ENCODE measurements around the gene TRIM61. TPM values are rescaled to one million over a fixed set of nuclear protein-coding genes. Genes with fewer than 3 reads are reported as not detected.
"Not testable (repeated sequence)": the region's sequence is repeated elsewhere in the genome, so short reads cannot be mapped to it uniquely, and the experiment has no call there.

The TRIM61 gene
- total and polyA plus RNA-seq, 2 experiments from 2014 or later = 0.18 TPM; not detected in 1

DNA sequence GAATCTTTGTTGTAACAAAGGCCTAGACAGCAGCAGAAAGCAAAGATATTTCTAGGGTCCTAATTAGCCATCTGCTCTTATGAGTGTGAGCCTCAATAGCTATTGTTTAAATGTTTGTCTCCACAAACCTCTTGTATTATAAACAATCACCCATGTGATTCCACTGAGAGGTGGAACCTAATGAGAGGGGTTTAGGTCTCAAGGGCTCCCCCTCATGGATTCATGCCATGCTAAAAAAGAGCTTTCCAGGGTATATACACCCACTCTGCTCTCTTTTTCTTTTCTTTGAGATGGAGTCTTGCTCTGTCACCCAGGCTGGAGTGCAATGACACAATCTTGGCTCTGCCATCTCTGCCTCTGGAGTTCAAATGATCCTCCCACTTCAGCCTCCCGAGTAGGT lies 42.1 kb downstream of the TRIM61 start:
- no peaks in the 10 kb centered on the region for H3F3A ChIP-seq (ENCODE audit: insufficient read depth)
- no peak for DNase-seq
- no peaks in the 10 kb centered on the region for H3K9me3 ChIP-seq (ENCODE audit: low read depth)
- no peak overlapping the region for H3K9ac ChIP-seq
- H3K4me3 ChIP-seq = no peak overlapping the region
- no peak overlapping the region for H2AFZ ChIP-seq
- in situ Hi-C loops (cut with MboI) = no loop called here
- no peaks in the 10 kb centered on the region for H4K20me1 ChIP-seq (ENCODE audit: insufficient read depth)
- H3K27ac ChIP-seq = no peak overlapping the region
- no peak overlapping the region for H3K4me2 ChIP-seq (ENCODE audit: unreplicated experiment)
- H3K4me1 ChIP-seq (ENCODE audit: insufficient read depth) = peaks cover 10% of the 10 kb centered on the region
- H3K36me3 ChIP-seq (ENCODE audit: low read depth) = no peaks in the 10 kb centered on the region
- no peaks in the 10 kb centered on the region for H3K27me3 ChIP-seq (replicated peaks; ENCODE audit: insufficient read depth)
- H3K79me2 ChIP-seq (ENCODE audit: insufficient read depth) = no peaks in the 10 kb centered on the region
- no peaks in the 10 kb centered on the region for H3K9me2 ChIP-seq (ENCODE audit: insufficient read depth)
- 13 to 24% methylated on average over 1 of the region's 1 CpG for WGBS, 2 experiments (ENCODE audit: low coverage in 1 of 2, low lambda C conversion rate in 2 of 2, missing lambda C conversion rate in 2 of 2)
- no peak for TF ChIP-seq EZH2phosphoT487 (IDR thresholded peaks at IDR 0.05; ENCODE audit: insufficient read depth, low read depth)

DNA sequence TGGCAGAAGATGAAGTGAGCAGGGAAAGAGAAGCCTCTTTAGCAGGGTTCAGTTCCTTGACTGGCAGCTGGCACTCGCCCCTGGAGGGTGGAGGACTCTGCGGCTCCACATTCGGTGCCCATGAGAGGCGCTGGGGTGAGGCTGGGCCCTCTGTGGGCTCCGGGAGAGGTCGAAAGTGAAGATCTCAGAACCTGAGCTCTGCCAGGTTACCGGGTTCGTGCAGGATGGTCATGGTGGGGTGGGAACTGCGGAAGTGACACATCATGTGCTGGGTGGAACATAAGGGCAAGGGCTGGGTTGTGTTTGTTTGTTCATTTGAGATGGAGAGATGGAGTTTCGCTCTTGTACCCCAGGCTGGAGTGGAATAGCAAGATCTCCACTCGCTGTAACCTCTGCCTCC lies 44.2 kb downstream of the TRIM61 start:
- Histone ChIP-seq H4K20me1 (ENCODE audit: insufficient read depth) (no peaks in the 10 kb centered on the region), H3K9ac (no peak overlapping the region), H3K9me2 (ENCODE audit: insufficient read depth) (no peaks in the 10 kb centered on the region), H3K36me3 (ENCODE audit: low read depth) (no peaks in the 10 kb centered on the region), H3K79me2 (ENCODE audit: insufficient read depth) (no peaks in the 10 kb centered on the region), H3K4me1 (ENCODE audit: insufficient read depth) (peaks cover 10% of the 10 kb centered on the region), H3F3A (ENCODE audit: insufficient read depth) (no peaks in the 10 kb centered on the region), H2AFZ (no peak overlapping the region), H3K9me3 (ENCODE audit: low read depth) (no peaks in the 10 kb centered on the region), H3K4me3 (no peak overlapping the region), H3K27ac (no peak overlapping the region), H3K27me3 (replicated peaks; ENCODE audit: insufficient read depth) (no peaks in the 10 kb centered on the region), H3K4me2 (ENCODE audit: unreplicated experiment) (no peak overlapping the region)
- DNase-seq = no peak
- TF ChIP-seq EZH2 (IDR thresholded peaks at IDR 0.05; ENCODE audit: insufficient read depth, poor library complexity, severe bottlenecking) (no peak), EZH2phosphoT487 (IDR thresholded peaks at IDR 0.05; ENCODE audit: insufficient read depth, low read depth) (no peak)
- 92 to 94% methylated on average over 11 of the region's 11 CpGs for WGBS, 2 experiments (ENCODE audit: low coverage in 1 of 2, low lambda C conversion rate in 2 of 2, missing lambda C conversion rate in 2 of 2)
- in situ Hi-C loops (cut with MboI) = no loop called here

DNA sequence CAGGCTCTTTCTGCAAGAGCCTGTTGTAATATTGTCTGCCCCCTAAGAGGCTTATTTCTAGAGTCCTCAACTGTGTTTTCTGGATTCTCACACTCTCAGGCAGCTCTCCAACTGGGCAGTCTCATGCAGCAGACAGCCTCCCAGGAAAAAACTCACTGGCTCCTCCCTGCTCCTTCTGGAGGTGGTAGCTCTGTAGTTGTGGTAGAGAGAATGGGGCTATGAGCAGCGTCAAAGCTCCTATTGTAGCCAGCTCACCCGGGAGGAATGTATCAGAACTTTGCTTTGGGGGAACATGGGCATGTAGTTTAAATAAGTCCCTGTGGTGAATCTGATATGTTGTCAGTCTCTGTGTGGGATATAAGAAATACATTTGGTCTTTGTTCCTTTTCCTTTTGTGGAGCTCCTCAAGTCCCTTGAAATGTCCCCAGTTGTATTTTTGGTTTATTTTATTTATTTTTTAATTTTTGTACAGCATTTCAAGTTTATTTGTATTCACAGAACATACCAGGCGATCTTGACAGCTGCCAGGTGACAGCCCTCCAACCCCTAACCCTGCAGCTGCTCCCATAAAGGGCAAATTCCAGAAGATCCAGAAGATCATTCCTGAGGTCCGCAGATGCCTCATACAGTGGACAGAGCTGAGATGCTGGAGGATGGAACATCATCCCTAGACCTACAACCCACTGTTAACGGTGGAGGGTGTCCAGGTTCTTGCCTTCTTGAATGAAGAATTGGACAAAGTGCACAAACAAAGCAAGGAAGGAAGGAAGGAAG lies 45.7 kb downstream of the TRIM61 start:
- H3K79me2 ChIP-seq (ENCODE audit: insufficient read depth) = no peaks in the 10 kb centered on the region
- DNase-seq = peak; percentile 72
- H3F3A ChIP-seq (ENCODE audit: insufficient read depth) = 0 out of 2 replicates have a peak, but pooled peaks cover 2% of the 10 kb centered on the region
- no peaks in the 10 kb centered on the region for H3K36me3 ChIP-seq (ENCODE audit: low read depth)
- H2AFZ ChIP-seq = peak overlapping the region; percentile 56
- no peaks in the 10 kb centered on the region for H3K27me3 ChIP-seq (replicated peaks; ENCODE audit: insufficient read depth)
- H3K4me3 ChIP-seq = no peak overlapping the region
- H3K4me1 ChIP-seq (ENCODE audit: insufficient read depth) = peaks cover 18% of the 10 kb centered on the region
- in situ Hi-C loops (cut with MboI) = no loop called here
- no peaks in the 10 kb centered on the region for H3K9me2 ChIP-seq (ENCODE audit: insufficient read depth)
- H3K4me2 ChIP-seq (ENCODE audit: unreplicated experiment) = no peak overlapping the region
- H3K27ac ChIP-seq = no peak overlapping the region
- no peaks in the 10 kb centered on the region for H4K20me1 ChIP-seq (ENCODE audit: insufficient read depth)
- 54 to 58% methylated on average over 5 of the region's 5 CpGs for WGBS, 2 experiments (ENCODE audit: low coverage in 1 of 2, low lambda C conversion rate in 2 of 2, missing lambda C conversion rate in 2 of 2)
- no peak for TF ChIP-seq EZH2phosphoT487 (IDR thresholded peaks at IDR 0.05; ENCODE audit: insufficient read depth, low read depth)
- no peak overlapping the region for H3K9ac ChIP-seq
- no peaks in the 10 kb centered on the region for H3K9me3 ChIP-seq (ENCODE audit: low read depth)

DNA sequence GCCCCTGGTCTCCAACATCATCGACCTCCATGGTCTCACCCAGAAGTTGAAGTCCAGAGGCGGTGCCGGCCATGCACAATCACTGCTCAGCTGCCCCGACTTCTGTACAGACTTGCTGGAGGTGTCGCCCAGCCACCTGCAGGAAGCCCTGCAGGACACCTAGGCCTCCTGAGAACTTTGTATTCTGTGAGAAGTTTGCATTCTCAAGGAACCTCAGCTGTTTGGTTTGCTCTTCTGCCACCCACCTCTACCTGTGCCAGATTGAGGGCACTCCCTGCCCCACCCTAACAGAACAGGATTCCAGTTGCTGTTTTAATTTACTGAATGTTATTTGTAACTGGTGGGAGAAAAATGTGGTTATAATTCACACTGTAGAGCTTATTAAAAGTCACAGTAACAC lies 46.8 kb downstream of the TRIM61 start:
- H3K36me3 ChIP-seq (ENCODE audit: low read depth) = no peaks in the 10 kb centered on the region
- no peak for DNase-seq
- H3K27ac ChIP-seq = no peak overlapping the region
- in situ Hi-C loops (cut with MboI) = no loop called here
- no peak overlapping the region for H3K9ac ChIP-seq
- H4K20me1 ChIP-seq (ENCODE audit: insufficient read depth) = no peaks in the 10 kb centered on the region
- H3K4me1 ChIP-seq (ENCODE audit: insufficient read depth) = peaks cover 28% of the 10 kb centered on the region
- 85 to 89% methylated on average over 5 of the region's 5 CpGs for WGBS, 2 experiments (ENCODE audit: low coverage in 1 of 2, low lambda C conversion rate in 2 of 2, missing lambda C conversion rate in 2 of 2)
- no peaks in the 10 kb centered on the region for H3K79me2 ChIP-seq (ENCODE audit: insufficient read depth)
- H3K9me2 ChIP-seq (ENCODE audit: insufficient read depth) = no peaks in the 10 kb centered on the region
- H3K4me2 ChIP-seq (ENCODE audit: unreplicated experiment) = no peak overlapping the region
- no peak overlapping the region for H3K4me3 ChIP-seq
- no peak for TF ChIP-seq EZH2 (IDR thresholded peaks at IDR 0.05; ENCODE audit: insufficient read depth, poor library complexity, severe bottlenecking)
- TF ChIP-seq EZH2phosphoT487 (IDR thresholded peaks at IDR 0.05; ENCODE audit: insufficient read depth, low read depth) = no peak
- peaks cover 11% of the 10 kb centered on the region for H3F3A ChIP-seq (ENCODE audit: insufficient read depth)
- no peak overlapping the region for H2AFZ ChIP-seq
- no peaks in the 10 kb centered on the region for H3K27me3 ChIP-seq (replicated peaks; ENCODE audit: insufficient read depth)
- H3K9me3 ChIP-seq (ENCODE audit: low read depth) = no peaks in the 10 kb centered on the region

DNA sequence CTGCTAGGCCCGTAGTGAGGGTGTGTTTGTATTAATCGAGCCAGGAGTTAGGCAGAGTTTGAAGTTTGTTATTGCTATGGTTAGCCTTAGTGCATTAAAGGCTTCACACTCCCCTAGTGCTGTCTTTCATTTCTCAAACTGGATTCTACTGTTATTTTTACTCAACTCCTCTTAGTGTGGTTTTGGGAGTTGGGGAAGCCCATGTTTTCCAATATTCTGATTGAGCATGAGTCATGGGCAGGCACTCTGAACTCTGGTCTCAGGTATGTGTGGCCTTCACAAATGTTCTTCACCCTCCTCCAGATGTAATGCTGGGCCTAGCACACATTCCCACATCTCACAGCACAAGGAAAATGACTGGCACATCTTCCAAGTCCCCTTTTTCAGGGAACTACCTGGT lies 50.4 kb downstream of the TRIM61 start:
- H3K4me3 ChIP-seq; H3K9me3 ChIP-seq (ENCODE audit: low read depth); H4K20me1 ChIP-seq (ENCODE audit: insufficient read depth); H3K36me3 ChIP-seq (ENCODE audit: low read depth); in situ Hi-C loops (cut with MboI); H3K79me2 ChIP-seq (ENCODE audit: insufficient read depth); H3K9me2 ChIP-seq (ENCODE audit: insufficient read depth); H3K9ac ChIP-seq; H3K27me3 ChIP-seq (replicated peaks; ENCODE audit: insufficient read depth): not testable (repeated sequence)
- Histone ChIP-seq H2AFZ (0 out of 2 replicates have a peak overlapping the region, but pooled peaks have one; percentile 2), H3F3A (ENCODE audit: insufficient read depth) (peaks cover 25% of the 10 kb centered on the region), H3K4me2 (ENCODE audit: unreplicated experiment) (peak overlapping the region; percentile 32), H3K4me1 (ENCODE audit: insufficient read depth) (peaks cover 46% of the 10 kb centered on the region), H3K27ac (peak overlapping the region; percentile 48)
- peak; percentile 17 for DNase-seq
- WGBS, 2 experiments (ENCODE audit: low coverage in 1 of 2, low lambda C conversion rate in 2 of 2, missing lambda C conversion rate in 2 of 2) = 31 to 32% methylated on average over 2 of the region's 2 CpGs

Measured in GM23248 (cell line).